Activated CD8-positive, alpha-beta memory T cell treated with anti-CD3 and anti-CD28 coated beads, Interleukin-2, amount 50 U/mL, for 1 hour (primary cell): ENCODE results near the gene SLC38A10.
A peak's percentile ranks its signal among the peaks of the same experiment; 100 is the strongest.

Experiments used
- DNase-seq: peaks from one replicate; pipeline ENCODE4 v3.0.0-alpha.2; 2020; ENCODE audit errors: extremely low read depth

SLC38A10 gene

GRCh38 chr17:81298991-81299738, 4.1 kb upstream of the SLC38A10 start:
- no peak for DNase-seq

- no peak for DNase-seq
These were observed 3.4 kb upstream of the SLC38A10 start for GRCh38 chr17:81298325-81298990.

- peak; percentile 31 for DNase-seq
These were observed 722 bp upstream of the SLC38A10 start for GRCh38 chr17:81295676-81296381.

GRCh38 chr17:81294512-81295030, 536 bp downstream of the SLC38A10 start:
- no peak for DNase-seq

GRCh38 chr17:81292450-81292849, 2.7 kb downstream of the SLC38A10 start:
- DNase-seq = no peak

GRCh38 chr17:81291662-81292061, 3.4 kb downstream of the SLC38A10 start:
- DNase-seq = peak; percentile 41

- DNase-seq = no peak
These were observed 4.9 kb downstream of the SLC38A10 start for GRCh38 chr17:81290230-81290629.

- no peak for DNase-seq
These were observed 5.5 kb downstream of the SLC38A10 start for GRCh38 chr17:81289627-81290026.

GRCh38 chr17:81288715-81289114, 6.4 kb downstream of the SLC38A10 start:
- no peak for DNase-seq

- no peak for DNase-seq
These were observed 7.2 kb downstream of the SLC38A10 start for GRCh38 chr17:81287741-81288430.

- no peak for DNase-seq
These were observed 8.0 kb downstream of the SLC38A10 start for GRCh38 chr17:81287152-81287551.

GRCh38 chr17:81286491-81287145, 8.5 kb downstream of the SLC38A10 start:
- no peak for DNase-seq

GRCh38 chr17:81285894-81286293, 9.2 kb downstream of the SLC38A10 start:
- DNase-seq = no peak

- no peak for DNase-seq
These were observed 9.8 kb downstream of the SLC38A10 start for GRCh38 chr17:81285179-81285878.

GRCh38 chr17:81282876-81283275, 12.2 kb downstream of the SLC38A10 start:
- no peak for DNase-seq

- no peak for DNase-seq
These were observed 13.0 kb downstream of the SLC38A10 start for GRCh38 chr17:81282141-81282540.

- no peak for DNase-seq
These were observed 14.5 kb downstream of the SLC38A10 start for GRCh38 chr17:81280571-81280970.

GRCh38 chr17:81279278-81280275, 15.5 kb downstream of the SLC38A10 start:
- no peak for DNase-seq

- no peak for DNase-seq
These were observed 16.3 kb downstream of the SLC38A10 start for GRCh38 chr17:81278831-81279230.
